ENCODE results near the gene RPL39L.

Gene RPL39L

DNA sequence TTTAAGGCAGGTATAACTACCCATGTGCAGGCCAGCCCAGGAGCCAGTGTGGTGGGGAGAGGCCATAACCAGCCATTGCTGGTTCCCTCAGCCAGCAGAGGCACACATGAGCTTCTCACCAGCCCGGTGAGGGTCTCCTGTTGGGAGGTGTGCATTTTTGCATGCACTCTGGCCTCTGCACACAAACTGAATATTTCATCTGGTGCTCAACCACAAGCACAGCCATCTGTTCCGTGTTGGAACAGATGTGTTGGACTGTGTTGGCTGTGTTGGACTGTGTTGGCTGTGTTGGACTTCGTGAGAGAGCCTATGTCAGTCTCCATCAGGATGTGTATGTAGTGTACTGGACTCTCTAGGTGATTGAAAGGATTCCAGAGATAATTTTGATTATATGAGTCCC, 67.2 kb downstream of the RPL39L start:
- TF ChIP-seq MAX (IDR thresholded peaks at IDR 0.05; ENCODE audit: low read depth, low read length) (no peak), CTCF (IDR thresholded peaks at IDR 0.05; ENCODE audit: low read depth, low read length) (no peak), MYC (IDR thresholded peaks at IDR 0.05; ENCODE audit: low read depth, low read length) (no peak), POLR2A (IDR thresholded peaks at IDR 0.05; ENCODE audit: extremely low read depth, insufficient read length) (no peak)
- no peak overlapping the region for H3K4me3 ChIP-seq (ENCODE audit: low read depth, low read length)
- no peak for DNase-seq (ENCODE audit: low read depth)
